ENCODE results near the gene C9orf78.

C9orf78 gene, protein sequence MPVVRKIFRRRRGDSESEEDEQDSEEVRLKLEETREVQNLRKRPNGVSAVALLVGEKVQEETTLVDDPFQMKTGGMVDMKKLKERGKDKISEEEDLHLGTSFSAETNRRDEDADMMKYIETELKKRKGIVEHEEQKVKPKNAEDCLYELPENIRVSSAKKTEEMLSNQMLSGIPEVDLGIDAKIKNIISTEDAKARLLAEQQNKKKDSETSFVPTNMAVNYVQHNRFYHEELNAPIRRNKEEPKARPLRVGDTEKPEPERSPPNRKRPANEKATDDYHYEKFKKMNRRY

DNA sequence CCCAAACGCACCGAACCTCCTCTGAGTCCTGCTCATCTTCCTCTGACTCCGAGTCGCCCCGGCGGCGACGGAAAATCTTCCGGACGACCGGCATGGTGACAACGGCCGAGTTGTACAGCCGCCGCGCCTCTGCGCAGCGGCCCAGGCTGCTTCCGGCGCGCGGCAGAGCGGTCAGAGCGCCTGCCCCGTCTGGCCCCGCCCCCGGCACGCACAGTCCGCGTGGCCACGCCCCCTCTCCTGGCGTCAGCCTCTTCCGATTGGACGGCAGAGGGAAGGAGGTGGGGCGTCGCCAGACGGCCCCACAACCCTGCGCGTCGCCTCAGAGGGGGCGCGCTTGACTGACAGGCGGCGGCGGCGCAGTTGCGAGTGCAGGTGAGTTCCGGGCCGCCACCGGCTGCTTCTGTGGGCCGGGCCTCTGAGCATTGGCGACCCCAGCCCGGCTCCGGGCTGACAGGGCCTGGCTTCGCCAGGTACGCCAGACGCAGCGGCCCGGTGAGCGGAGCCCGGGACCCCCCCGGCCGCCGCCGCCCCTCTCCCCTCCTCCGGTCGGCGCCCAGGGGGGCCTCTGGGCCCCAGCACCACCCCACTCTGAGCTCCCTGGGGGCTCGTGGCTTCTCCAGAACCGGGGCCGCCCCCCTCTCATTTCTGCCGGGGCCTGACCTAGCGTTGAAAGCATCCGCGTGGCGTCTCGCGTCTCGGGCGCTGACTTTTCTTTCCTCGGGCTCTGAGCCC lies at the start of gene C9orf78, which contains the start of gene USP20:
TSS of gene C9orf78 (minus strand) at position 148 of the 732 bp plus-strand sequence. CDS start at position 94, 54 bp downstream.
TSS of gene USP20 (plus strand) at position 331 of the 732 bp plus-strand sequence. CDS start 17,098 bp downstream, outside the sequence.
- no peak for FAIRE-seq

GRCh38 chr9:129884220-129885017 lies 49.3 kb upstream of the C9orf78 start:
- FAIRE-seq: no peak

- FAIRE-seq: no peak
Observed at GRCh38 chr9:129881547-129882324, 46.7 kb upstream of the C9orf78 start.

DNA sequence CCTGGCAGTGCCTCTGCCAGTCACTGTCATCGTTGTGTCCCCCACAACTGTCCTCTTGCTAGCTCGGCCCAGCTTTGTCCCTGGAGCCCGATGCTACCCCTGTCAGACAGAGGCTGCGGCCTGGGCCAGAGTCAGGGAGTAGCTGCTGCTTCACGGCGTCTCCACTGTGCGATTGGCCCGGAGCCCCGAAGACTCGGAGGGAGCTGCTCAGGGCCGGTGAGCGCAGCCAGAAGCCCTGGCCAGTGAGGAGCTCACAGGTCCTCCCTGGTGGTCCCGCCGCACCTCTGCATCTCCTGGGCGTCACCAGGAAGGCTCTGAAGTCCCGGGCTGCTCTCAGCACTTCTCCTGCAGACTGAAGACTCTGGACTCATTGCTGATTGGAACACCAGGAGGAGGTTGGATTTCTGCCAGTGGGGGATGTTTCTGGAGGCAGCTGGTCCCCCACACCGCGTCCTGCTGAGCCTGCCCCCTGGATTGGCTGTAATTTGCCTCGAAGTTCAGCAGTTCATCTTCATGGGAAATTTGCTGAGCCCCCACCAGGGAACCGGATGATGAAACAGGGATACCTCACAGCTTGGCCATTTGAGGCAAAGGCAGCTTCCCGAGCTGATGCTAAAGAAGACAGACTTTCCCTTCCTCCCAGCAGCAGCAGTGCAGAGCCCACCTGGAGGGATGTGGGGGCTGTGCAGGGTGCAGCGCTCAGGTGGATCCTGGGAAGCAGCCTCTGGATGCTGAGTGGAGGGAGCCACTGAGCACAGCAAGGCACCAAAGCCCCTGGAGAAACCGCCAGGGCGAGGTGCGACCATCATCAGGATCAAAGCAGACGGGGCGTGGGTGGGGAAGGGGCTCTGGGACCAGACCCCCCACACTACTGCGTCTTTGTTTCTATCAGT lies 45.8 kb upstream of the C9orf78 start:
- FAIRE-seq: no peak

GRCh38 chr9:129879991-129880653 lies 45.0 kb upstream of the C9orf78 start:
- no peak for FAIRE-seq

DNA sequence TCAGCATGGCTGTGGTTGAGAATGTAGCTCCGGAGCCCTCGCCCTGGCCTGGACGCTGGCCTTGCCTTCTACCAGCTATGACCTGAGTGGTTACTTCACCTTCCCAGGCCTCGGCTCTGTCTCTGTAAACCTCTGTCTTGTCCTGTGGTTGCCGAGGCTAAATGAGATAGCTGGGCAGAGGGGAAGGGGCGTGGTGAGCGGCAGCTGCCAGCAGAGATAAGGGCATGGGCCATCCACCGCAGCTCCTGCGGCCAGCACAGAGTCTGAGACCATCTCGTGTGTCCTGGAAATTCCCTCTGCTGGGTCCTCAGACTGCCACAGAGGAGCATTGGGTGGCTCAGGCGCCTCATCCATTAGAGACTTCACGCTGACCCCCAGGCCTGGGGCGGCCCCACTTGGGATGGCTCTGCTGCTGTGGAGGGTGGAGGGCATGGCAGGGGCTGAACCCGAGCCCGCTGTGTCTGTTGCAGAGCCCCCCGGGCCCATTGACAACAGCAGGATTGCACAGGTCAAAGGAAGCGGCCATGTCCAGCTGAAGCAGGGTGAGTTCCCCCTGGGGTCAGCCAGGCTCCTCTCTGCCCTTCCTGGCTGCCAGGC lies 44.1 kb upstream of the C9orf78 start:
- FAIRE-seq: no peak

GRCh38 chr9:129878291-129878690 lies 43.2 kb upstream of the C9orf78 start:
- FAIRE-seq: no peak

DNA sequence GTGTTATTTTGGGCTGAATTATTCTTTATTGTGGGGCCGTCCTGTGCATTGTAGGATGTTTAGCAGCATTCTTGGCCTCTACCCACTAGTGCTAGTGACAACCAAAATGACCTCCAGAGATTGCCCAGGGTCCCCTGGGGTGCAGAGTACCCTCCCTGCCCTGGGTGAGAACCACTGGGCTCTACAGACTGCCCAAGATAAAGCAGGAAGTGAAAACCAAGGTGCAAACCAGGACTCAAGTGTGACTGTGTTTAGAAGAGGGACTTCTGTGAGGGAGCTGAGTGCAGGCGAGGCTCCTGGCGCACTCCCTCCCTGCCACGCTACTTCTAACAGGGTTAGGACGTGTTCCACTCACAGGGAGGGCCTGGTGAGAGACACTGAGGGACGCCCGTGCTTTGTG lies 41.7 kb upstream of the C9orf78 start:
- no peak for FAIRE-seq

DNA sequence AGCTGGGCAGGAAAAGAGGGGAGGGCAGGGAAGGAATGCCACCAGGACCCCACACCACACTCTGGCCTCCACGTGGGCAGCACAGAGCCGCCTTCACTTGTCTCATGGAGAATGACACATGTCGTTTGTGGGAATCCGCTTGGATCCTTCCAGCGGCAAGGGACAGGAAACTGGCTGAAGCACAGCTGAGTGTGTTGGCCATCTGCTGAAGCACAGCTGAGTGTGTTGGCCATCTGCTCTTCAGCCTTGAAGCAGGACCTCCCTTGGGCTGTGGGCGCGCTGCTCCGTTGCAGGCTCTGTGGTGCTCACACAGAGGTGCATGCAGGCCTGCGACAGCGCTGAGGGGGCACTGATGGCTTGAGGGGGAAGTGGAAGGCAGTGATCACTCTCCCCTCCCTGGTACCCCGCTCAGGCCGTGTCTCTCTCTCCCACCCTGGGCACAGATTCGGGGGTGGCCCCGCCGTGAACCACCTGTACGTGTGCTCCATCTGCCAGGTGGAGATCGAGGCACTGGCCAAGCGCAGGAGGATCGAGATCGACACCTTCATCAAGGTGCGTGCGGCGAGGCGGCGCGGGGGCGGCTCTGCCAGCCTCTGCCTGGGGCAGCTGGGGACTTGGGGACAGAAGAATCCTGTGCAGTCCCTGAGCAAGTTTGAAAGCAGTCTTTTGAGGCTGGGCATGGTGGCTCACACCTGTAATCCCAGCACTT lies 40.8 kb upstream of the C9orf78 start:
- no peak for FAIRE-seq

- FAIRE-seq: no peak
Observed at GRCh38 chr9:129875181-129875611, 40.1 kb upstream of the C9orf78 start.

DNA sequence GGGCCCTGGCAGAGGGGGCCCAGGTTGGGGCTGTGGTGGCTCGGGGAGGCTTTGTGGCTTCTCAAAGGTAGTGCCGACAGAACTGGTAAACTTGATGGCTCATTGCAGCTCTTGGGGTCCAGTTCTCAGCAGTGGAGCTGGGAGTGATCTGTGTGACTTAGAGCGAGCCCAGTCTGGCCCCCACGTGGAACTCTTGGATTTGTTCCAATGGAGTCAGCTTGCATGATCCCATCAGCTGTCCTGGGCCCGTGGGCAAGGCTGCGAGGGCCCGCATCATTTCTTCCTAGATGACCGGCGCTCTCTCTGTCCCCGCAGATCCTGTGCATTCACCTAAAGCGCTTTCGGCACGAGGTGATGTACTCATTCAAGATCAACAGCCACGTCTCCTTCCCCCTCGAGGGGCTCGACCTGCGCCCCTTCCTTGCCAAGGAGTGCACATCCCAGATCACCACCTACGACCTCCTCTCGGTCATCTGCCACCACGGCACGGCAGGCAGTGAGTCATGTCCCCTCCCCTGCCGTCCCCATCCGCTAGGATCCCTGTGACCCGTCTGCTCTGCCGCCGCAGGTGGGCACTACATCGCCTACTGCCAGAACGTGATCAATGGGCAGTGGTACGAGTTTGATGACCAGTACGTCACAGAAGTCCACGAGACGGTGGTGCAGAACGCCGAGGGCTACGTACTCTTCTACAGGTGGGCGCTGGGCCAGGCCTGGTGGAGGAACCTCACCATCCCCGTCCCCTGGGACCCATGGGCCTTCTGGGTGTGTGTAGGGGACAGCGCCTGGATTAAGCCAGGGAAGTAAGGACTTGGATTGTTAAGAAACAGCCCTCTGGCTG lies 39.4 kb upstream of the C9orf78 start:
- no peak for FAIRE-seq

DNA sequence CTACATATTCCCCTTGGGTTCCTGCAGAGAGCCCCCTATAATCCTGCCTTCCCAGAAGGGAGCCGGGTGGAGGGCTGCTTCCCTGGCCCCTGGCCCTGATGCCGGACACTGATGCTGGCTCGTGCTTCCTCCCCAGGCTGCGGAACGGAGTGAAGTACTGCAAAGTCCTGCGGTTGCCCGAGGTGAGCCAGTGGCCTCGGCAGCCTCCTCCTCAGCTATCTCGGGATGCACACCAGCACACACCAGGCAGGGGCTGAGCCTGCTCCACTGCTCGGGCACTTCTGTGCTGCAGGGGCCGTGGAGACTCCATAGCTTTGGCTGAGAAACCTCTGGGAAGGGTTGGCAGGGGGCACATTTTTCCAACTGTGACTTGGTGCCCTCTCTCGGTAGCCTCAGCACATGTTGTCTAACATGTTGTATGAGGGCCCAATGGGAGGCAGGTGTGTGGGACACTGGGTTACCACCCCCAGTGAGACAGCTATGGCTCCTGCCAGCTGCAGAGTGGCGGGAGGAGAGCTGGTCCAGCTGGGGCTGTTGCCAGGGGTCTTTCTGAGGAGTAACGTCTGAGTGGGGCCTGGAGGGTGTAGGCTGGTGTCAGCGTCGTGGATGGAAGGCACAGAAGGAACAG lies 38.6 kb upstream of the C9orf78 start:
- no peak for FAIRE-seq

DNA sequence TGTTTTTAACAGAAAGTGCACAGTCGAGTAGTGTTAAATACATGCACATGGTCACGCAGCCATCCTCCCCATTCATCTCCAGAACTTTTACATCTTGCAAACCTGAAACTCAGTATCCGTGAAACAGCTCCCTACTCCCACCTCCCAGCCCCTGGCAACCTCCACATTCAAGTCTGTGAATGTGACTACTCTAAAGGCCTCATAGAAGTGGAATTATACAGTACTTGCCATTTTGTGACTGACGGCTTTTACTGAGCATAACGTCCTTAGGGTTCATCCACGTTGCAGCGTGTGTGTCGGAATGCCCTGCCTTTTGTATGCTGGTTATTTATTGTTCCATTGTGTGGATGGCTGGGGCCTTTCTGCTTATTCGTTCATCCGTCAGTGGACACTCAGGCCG lies 36.0 kb upstream of the C9orf78 start:
- FAIRE-seq: no peak

DNA sequence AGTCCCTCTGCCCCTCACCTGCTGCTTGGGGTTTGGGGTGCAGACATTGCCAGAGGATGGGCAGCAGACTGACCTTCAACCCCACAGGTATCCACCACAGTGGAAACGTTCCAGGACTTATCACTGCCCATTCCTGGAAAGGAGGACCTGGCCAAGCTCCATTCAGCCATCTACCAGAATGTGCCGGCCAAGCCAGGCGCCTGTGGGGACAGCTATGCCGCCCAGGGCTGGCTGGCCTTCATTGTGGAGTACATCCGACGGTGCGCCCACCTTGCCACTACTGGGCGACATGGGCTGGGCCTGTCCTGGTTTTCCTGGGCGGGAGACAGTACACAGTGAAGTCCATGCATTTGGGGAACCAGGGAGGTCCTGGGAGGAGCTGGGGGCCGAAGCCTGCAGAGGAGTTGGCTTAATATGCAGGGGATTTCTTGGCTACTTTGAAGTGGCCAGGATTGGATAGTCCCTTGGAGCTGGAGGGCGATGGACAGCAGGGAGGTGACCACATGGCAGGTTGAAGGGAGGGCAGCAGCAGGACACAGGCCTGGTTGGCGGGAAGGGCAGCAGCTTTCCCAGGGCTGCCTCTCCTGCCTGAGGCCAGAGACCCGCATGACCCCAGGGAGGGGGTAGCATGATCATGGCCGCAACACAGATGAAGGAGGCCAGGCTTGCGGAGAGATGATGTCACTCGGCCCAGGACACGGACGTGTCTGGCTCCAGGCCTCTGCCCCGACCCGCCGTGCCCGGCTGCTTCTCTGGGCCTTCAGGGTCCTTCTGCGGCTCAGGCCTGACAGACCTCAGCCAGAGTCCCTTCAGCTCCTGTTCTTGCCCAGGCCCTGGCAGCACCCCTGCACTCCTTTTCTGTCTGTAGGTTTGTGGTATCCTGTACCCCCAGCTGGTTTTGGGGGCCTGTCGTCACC lies 34.8 kb upstream of the C9orf78 start:
- FAIRE-seq: no peak

DNA sequence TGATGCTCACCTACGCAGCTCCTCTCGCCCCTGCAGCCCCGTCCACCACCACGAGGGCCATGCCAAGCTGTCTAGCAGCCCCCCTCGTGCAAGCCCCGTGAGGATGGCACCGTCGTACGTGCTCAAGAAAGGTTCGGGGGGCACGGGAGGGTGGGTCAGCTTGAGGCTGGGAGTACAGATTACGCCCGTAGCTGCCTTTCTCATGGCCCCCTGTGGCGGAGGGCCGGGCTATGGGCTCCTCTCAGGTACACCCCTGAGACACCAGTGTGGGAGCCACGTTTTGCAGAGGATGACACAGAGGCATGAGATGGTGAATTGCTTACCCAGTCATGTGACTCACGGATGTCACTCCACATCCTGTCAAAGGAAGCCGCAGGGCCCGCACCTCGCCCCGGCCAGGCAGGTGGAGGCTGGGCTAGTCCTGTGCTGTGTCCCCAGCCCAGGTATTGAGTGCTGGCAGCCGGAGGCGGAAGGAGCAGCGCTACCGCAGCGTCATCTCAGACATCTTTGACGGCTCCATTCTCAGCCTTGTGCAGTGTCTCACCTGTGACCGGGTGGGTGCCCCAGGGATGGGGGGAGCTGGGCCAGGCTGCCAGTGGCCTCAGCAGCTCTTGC lies 33.9 kb upstream of the C9orf78 start:
- FAIRE-seq: no peak

DNA sequence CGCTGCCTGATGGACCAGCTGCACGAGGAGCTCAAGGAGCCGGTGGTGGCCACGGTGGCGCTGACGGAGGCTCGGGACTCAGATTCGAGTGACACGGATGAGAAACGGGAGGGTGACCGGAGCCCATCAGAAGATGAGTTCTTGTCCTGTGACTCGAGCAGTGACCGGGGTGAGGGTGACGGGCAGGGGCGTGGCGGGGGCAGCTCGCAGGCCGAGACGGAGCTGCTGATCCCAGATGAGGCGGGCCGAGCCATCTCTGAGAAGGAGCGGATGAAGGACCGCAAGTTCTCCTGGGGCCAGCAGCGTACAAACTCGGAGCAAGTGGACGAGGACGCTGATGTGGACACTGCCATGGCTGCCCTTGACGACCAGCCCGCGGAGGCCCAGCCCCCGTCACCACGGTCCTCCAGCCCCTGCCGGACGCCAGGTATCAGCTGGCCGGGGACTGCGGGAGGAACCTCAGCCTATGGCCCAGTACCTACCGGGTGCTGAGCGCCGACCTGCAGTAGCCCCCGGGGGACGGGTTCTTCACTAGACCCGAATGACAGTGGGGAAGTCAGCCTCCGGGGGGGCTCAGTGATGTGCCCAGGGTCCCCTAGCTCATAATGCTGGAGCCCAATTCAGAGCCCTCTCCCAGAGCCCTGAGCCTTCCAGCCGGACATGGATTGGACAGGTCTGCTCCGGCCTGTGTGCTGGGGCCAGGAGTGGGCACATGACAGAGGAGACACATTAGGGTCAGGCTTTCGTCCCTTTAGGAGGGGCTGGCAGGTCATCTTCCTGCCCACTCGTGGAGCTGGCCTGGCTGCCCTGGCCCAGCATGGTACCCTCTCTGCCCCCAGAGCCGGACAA lies 33.2 kb upstream of the C9orf78 start:
- FAIRE-seq: no peak

Measured in A204.1 (cell line).